Colonic mucosa (tissue), 4 donors: ENCODE measurements around the gene KRT6B. TPM values are rescaled to one million over a fixed set of nuclear protein-coding genes. Genes with fewer than 3 reads are reported as not detected.

Source experiments
- DNase-seq: peaks from one replicate; pipeline ENCODE4 v3.0.0-alpha.2; 2020
- H3K27ac ChIP-seq: fragments of 200-600 bp; one replicate; pipeline ENCODE4 v1.8.0; 2021
- H3K27me3 ChIP-seq: fragments of 200-600 bp; one replicate; pipeline ENCODE4 v1.8.0; 2021
- H3K36me3 ChIP-seq: fragments of 200-600 bp; one replicate; pipeline ENCODE4 v1.8.0; 2021
- H3K4me1 ChIP-seq: fragments of 200-600 bp; one replicate; pipeline ENCODE4 v1.8.0; 2021; ENCODE audit warnings: mild to moderate bottlenecking
- H3K4me3 ChIP-seq: fragments of 200-600 bp; one replicate; pipeline ENCODE4 v1.8.0; 2021
- H3K9ac ChIP-seq, 2 donors: one replicate each; pipeline ENCODE4 v1.7.0; 2013; ENCODE audit warnings: control low read depth in 2 of 2, low read depth in 2 of 2, low read length in 2 of 2
- H3K9me3 ChIP-seq: fragments of 200-600 bp; one replicate; pipeline ENCODE4 v1.8.0; 2021
- CTCF ChIP-seq: fragments of 200-600 bp; IDR thresholded peaks from one replicate; pipeline ENCODE4 v1.8.0; 2022; ENCODE audit warnings: antibody characterized with exemption, mild to moderate bottlenecking
- intact Hi-C: fragments of 100-400 bp; cut with DNase I; formaldehyde crosslinking; loops from one replicate; pipeline ENCODE4 v1.14.1; 2022
- total RNA-seq, 2 donors: library from RNA; stranded (reverse); fragmentation: NEBNext Ultra II Directional in 1 of 2; extraction: Animal tissue kit (Norgen Biotek cat#: 25700) in 1 of 2; gene quantifications; one replicate each; pipeline ENCODE4 v1.2.1, GENCODE V29; 2021
- donor health status: healthy.
- donor health status: DM: no; HTN: no; CAD: no.
- donor health status: DM: no; HTN: no; CAD: no.

The KRT6B gene
- total RNA-seq, 2 donors from 2014 or later = 0.13 to 1.4 TPM

GRCh38 chr12:52474212-52474611 is 22.3 kb upstream of the KRT6B start:
- no peaks in the 10 kb centered on the region for H3K36me3 ChIP-seq
- H3K9ac ChIP-seq = no peak overlapping the region
- DNase-seq = no peak
- no peaks in the 10 kb centered on the region for H3K4me1 ChIP-seq
- no peaks in the 10 kb centered on the region for H3K27me3 ChIP-seq
- H3K27ac ChIP-seq = no peak overlapping the region
- intact Hi-C loops = no loop called here
- H3K9me3 ChIP-seq = no peaks in the 10 kb centered on the region
- no peak overlapping the region for H3K4me3 ChIP-seq
- no peak for TF ChIP-seq CTCF

- Histone ChIP-seq H3K27me3 (no peaks in the 10 kb centered on the region), H3K36me3 (no peaks in the 10 kb centered on the region), H3K4me1 (no peaks in the 10 kb centered on the region), H3K9me3 (no peaks in the 10 kb centered on the region), H3K27ac (no peak within 1 kb of the TSS), H3K4me3 (no peak within 1 kb of the TSS), H3K9ac (no peak within 1 kb of the TSS)
- no peak for TF ChIP-seq CTCF
- no peak for DNase-seq
- intact Hi-C loops = no loop called here
Measured at GRCh38 chr12:52473768-52474167, 21.8 kb upstream of the KRT6B start, which contains the start of gene KRT6C. Gene KRT6C (minus strand): TSS chr12:52473805. CDS start chr12:52473737, 68 bp downstream.

GRCh38 chr12:52469853-52470252 is 17.9 kb upstream of the KRT6B start:
- Histone ChIP-seq H3K36me3 (no peaks in the 10 kb centered on the region), H3K4me1 (no peaks in the 10 kb centered on the region), H3K9ac (no peak overlapping the region), H3K27ac (no peak overlapping the region), H3K9me3 (no peaks in the 10 kb centered on the region), H3K4me3 (no peak overlapping the region), H3K27me3 (no peaks in the 10 kb centered on the region)
- intact Hi-C loops = no loop called here
- TF ChIP-seq CTCF = no peak
- DNase-seq = no peak

GRCh38 chr12:52464897-52465296 is 13.0 kb upstream of the KRT6B start:
- Histone ChIP-seq H3K27ac (no peak overlapping the region), H3K36me3 (no peaks in the 10 kb centered on the region), H3K4me3 (no peak overlapping the region), H3K4me1 (no peaks in the 10 kb centered on the region), H3K27me3 (no peaks in the 10 kb centered on the region), H3K9me3 (no peaks in the 10 kb centered on the region), H3K9ac (no peak overlapping the region)
- intact Hi-C loops = no loop called here
- no peak for TF ChIP-seq CTCF
- DNase-seq = no peak

- Histone ChIP-seq H3K4me3 (no peak overlapping the region), H3K36me3 (no peaks in the 10 kb centered on the region), H3K27ac (no peak overlapping the region), H3K4me1 (no peaks in the 10 kb centered on the region), H3K9ac (no peak overlapping the region), H3K9me3 (no peaks in the 10 kb centered on the region), H3K27me3 (no peaks in the 10 kb centered on the region)
- no peak for DNase-seq
- TF ChIP-seq CTCF = no peak
- intact Hi-C loops = no loop called here
Measured at GRCh38 chr12:52461693-52462092, 9.7 kb upstream of the KRT6B start.

- no peak for TF ChIP-seq CTCF
- no peak overlapping the region for H3K27ac ChIP-seq
- no peaks in the 10 kb centered on the region for H3K36me3 ChIP-seq
- H3K9ac ChIP-seq = no peak overlapping the region
- intact Hi-C loops = no loop called here
- no peaks in the 10 kb centered on the region for H3K4me1 ChIP-seq
- no peak overlapping the region for H3K4me3 ChIP-seq
- H3K27me3 ChIP-seq = no peaks in the 10 kb centered on the region
- H3K9me3 ChIP-seq = no peaks in the 10 kb centered on the region
- DNase-seq = no peak
Measured at GRCh38 chr12:52458861-52459260, 6.9 kb upstream of the KRT6B start.
